GM19467 (cell line): ENCODE data around the gene KCNA5.

ENCODE experiments used
- ATAC-seq: cut with Tn5 transposase; IDR thresholded peaks from one replicate; pipeline ENCODE4 v1.9.1; 2021; ENCODE audit warnings: mild to moderate bottlenecking, moderate library complexity; ENCODE audit not compliant: unreplicated experiment

Gene KCNA5

GRCh38 chr12:5063149-5063548 is 19.5 kb downstream of the KCNA5 start:
- no peak for ATAC-seq

GRCh38 chr12:5064913-5065490 is 21.3 kb downstream of the KCNA5 start:
- no peak for ATAC-seq

GRCh38 chr12:5066251-5066650 is 22.6 kb downstream of the KCNA5 start:
- no peak for ATAC-seq

- ATAC-seq, result no peak
Observed at GRCh38 chr12:5068126-5068525, 24.4 kb downstream of the KCNA5 start.

- no peak for ATAC-seq
Observed at GRCh38 chr12:5068619-5069018, 24.9 kb downstream of the KCNA5 start.

- no peak for ATAC-seq
Observed at GRCh38 chr12:5070090-5070489, 26.4 kb downstream of the KCNA5 start.

- ATAC-seq, result no peak
Observed at GRCh38 chr12:5071496-5071895, 27.8 kb downstream of the KCNA5 start.

- ATAC-seq, result no peak
Observed at GRCh38 chr12:5072311-5072710, 28.6 kb downstream of the KCNA5 start.

GRCh38 chr12:5073054-5073453 is 29.4 kb downstream of the KCNA5 start:
- no peak for ATAC-seq

GRCh38 chr12:5073853-5074252 is 30.2 kb downstream of the KCNA5 start:
- no peak for ATAC-seq

GRCh38 chr12:5076761-5077160 is 33.1 kb downstream of the KCNA5 start:
- ATAC-seq, result no peak

GRCh38 chr12:5078423-5078822 is 34.7 kb downstream of the KCNA5 start:
- no peak for ATAC-seq

- ATAC-seq, result no peak
Observed at GRCh38 chr12:5081016-5081415, 37.3 kb downstream of the KCNA5 start.

GRCh38 chr12:5083955-5084849 is 40.5 kb downstream of the KCNA5 start:
- no peak for ATAC-seq

- ATAC-seq, result no peak
Observed at GRCh38 chr12:5085896-5086295, 42.2 kb downstream of the KCNA5 start.

- no peak for ATAC-seq
Observed at GRCh38 chr12:5087831-5088554, 44.3 kb downstream of the KCNA5 start.

GRCh38 chr12:5088586-5089264 is 45.0 kb downstream of the KCNA5 start:
- no peak for ATAC-seq

GRCh38 chr12:5094551-5094950 is 50.9 kb downstream of the KCNA5 start:
- ATAC-seq, result no peak

- no peak for ATAC-seq
Observed at GRCh38 chr12:5094986-5095385, 51.3 kb downstream of the KCNA5 start.
